ENCODE results near the gene EPHX1. TPM values are rescaled to one million over a fixed set of nuclear protein-coding genes. Genes with fewer than 3 reads are reported as not detected.
"Not testable (repeated sequence)": the region's sequence is repeated elsewhere in the genome, so short reads cannot be mapped to it uniquely, and the experiment has no call there.

The EPHX1 gene
- polyA plus RNA-seq, 1 donor from 2014 or later: 0.26 TPM

DNA sequence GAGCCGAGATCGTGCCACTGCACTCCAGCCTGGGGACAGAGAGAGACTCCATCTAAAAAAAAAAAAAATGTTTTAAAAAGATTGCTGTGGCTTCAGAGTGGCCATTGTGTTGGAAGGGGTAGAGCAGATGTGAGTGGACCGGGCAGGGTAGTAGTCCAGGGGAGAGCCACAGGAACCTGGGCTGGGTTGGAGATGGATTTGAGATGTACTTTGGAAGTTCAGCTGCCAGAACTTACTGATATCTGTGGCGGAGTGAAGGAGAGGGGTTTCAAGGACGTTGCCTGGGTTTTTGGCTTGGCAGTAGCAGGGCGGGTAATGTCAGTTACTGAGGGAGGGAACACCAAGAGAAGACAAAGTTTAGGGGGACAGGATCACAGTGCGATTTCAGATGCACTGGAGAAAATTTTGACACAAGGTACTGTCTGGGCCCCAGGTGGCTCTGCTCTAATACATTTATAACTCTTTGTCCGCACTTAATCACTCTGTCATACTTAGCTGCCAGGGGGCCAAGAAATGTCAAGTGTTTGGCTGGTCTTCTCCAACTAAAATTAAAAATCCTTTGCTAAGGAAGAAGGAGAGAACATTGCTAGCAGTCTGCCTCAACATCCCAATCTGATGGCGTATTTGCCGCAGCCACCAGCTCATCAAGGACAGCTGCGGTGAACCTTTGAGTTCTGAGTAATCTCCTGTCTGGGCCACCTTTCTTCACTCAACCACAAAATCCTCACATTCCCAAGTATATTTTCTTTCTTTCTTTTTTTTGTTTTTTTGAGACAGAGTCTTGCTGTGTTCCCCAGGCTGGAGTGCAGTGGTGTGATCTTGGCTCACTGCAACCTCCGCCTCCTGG, 9.6 kb downstream of the EPHX1 start:
- H3K27ac Mint-ChIP-seq: no peak overlapping the region

DNA sequence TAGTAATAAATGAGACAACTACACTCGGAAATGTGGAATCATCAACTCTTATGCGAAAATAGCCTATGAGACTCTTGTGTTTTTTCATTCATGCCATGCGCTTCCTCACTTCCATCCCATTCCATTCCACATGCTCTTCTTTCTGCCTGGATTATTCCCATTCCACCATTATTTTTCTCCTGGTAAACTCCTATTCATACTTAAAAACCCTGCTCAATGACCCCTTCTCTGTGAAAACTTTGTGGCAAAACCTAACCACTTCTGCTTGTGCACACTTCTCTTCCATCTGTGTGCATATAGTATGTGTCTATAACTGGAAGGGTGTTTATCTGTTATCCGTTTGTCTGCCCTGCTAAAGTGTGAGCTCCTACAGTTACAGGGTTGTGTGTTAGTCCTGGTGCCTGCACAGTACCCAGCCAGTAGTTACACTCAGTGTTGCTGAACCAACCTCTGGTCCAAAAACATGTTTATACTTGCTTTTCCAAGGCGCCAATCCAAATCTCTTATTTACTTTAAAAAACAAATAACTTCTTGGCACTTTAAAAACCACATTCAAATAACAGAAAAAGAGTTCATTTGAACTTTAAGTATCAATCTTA, 10.7 kb downstream of the EPHX1 start:
- H3K4me3 Mint-ChIP-seq: no peak overlapping the region
- H3K4me1 Mint-ChIP-seq: peaks cover 0 to 2% (median 0%) of the 10 kb centered on the region in 3 donors
- no peaks in the 10 kb centered on the region for H3K27me3 Mint-ChIP-seq
- H3K36me3 Mint-ChIP-seq: no peaks in the 10 kb centered on the region
- no peaks in the 10 kb centered on the region for H3K9me3 Mint-ChIP-seq
- no peak overlapping the region for H3K27ac Mint-ChIP-seq

More for the DNA sequence above, 9.6 kb downstream of the EPHX1 start:
- no peaks in the 10 kb centered on the region for H3K36me3 Mint-ChIP-seq
- peaks cover 0 to 2% (median 0%) of the 10 kb centered on the region in 3 donors for H3K4me1 Mint-ChIP-seq
- H3K27me3 Mint-ChIP-seq: no peaks in the 10 kb centered on the region
- no peak overlapping the region for H3K4me3 Mint-ChIP-seq
- no peaks in the 10 kb centered on the region for H3K9me3 Mint-ChIP-seq

DNA sequence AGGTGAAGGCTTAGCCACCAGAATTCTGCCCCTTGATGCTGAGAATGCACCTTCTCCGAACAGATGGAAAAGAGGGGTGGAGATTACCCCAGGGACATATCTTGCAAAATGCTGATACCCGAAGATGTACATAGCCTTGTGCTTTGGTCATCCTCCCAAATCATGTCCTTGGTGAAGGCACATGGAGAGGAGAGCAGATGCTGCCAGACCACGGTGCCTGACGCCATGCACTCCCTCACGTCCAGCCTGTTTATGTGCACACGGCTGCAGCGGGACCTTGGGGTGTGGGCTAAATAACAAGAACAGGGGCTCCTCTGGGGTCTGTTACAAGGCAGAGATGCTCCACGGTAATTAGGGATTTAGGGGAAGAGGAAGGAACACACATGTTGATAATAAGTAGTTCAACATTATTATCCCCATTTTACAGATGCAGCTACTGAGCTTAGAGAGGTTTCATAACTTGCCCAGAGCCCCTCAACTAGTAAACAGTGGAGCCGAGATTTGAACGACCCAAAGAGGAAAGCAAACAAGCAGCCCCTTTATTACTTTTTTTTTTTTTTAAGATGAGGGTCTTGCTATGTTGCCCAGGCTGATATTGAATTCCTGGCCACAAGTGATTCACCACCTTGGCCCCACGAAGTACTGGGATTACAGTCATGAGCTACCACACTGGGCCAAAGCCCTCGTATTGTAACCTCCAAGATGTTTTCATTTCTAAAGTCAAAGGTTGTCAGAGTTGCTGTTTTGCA, 12.9 kb downstream of the EPHX1 start:
- H3K36me3 Mint-ChIP-seq: peaks cover 2% of the 10 kb centered on the region
- no peak overlapping the region for H3K4me3 Mint-ChIP-seq
- no peaks in the 10 kb centered on the region for H3K27me3 Mint-ChIP-seq
- peaks cover 0 to 2% (median 0%) of the 10 kb centered on the region in 3 donors for H3K4me1 Mint-ChIP-seq
- no peaks in the 10 kb centered on the region for H3K9me3 Mint-ChIP-seq
- no peak overlapping the region for H3K27ac Mint-ChIP-seq

DNA sequence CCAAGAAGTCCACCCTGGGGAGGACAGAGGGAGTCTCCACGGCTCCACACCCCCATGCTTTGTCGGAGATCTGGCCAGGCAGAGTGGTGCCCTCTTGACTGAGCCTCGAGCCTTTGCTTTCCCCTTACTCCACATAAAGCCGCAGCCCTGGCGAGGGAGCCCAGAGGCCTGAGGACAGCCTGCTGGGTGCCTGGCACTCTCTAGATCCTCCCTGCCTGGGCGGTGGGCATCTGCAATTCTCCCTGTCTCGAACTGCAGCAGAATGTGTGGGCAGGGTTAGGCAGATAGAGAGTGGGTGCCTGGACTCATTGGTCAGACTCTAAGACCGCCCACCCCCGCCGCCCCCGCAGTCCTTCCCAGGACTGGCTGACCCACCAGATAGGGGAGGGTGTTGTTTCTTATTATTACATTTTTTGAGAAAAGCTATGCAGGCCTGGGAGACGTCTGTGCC, 13.9 kb downstream of the EPHX1 start:
- Mint-ChIP-seq H3K27ac (no peak overlapping the region), H3K27me3 (no peaks in the 10 kb centered on the region), H3K36me3 (peaks cover 2% of the 10 kb centered on the region), H3K4me1 (peaks cover 0 to 2% (median 0%) of the 10 kb centered on the region in 3 donors), H3K9me3 (no peaks in the 10 kb centered on the region), H3K4me3 (no peak overlapping the region)

DNA sequence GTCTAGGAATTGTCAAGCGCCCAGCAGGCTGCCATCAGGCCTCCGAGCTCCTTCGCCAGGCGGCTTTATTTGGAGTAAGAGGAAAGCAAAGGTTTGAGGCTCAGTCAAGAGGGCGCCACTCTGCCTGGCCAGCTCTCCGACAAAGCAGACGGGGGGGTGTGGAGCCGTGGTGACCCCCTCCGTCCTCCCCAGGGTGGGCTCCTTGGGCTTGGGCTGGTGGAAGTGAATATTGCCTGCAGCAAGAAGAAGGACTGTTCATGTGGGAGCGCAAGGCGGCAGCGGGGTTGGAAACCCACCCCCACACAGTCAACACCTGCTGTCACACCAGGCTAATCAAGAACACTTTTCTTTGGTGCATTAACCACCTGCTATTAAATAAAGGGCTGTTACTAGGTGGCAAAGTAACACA, 14.6 kb downstream of the EPHX1 start:
- no peaks in the 10 kb centered on the region for H3K9me3 Mint-ChIP-seq
- H3K4me3 Mint-ChIP-seq: no peak overlapping the region
- no peak overlapping the region for H3K27ac Mint-ChIP-seq
- H3K27me3 Mint-ChIP-seq: no peaks in the 10 kb centered on the region
- H3K36me3 Mint-ChIP-seq: peaks cover 2% of the 10 kb centered on the region
- peaks cover 0 to 2% (median 0%) of the 10 kb centered on the region in 3 donors for H3K4me1 Mint-ChIP-seq

DNA sequence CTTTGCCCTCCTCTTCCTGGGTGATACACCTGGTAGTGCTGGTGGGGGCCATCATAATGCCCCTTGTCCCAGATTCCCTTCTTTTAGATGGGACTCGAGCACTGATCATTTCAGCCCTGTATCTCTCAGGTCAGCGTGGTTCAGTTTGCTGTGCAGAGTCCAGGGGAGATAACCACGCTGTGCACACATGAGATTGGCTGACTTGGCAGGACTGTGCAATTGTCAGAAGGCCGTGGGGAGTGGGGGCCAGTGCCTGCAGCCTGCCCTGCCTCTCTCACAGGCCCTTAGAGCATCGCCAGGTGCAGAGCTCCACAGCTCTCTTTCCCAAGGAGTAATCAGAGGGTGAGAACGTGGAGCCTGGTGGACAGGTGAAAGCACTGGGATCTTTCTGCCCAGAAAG, 15.2 kb downstream of the EPHX1 start:
- Mint-ChIP-seq H3K9me3 (no peaks in the 10 kb centered on the region), H3K4me3 (no peak overlapping the region), H3K27me3 (no peaks in the 10 kb centered on the region), H3K36me3 (peaks cover 2% of the 10 kb centered on the region), H3K27ac (no peak overlapping the region), H3K4me1 (peaks cover 0 to 2% (median 0%) of the 10 kb centered on the region in 3 donors)

DNA sequence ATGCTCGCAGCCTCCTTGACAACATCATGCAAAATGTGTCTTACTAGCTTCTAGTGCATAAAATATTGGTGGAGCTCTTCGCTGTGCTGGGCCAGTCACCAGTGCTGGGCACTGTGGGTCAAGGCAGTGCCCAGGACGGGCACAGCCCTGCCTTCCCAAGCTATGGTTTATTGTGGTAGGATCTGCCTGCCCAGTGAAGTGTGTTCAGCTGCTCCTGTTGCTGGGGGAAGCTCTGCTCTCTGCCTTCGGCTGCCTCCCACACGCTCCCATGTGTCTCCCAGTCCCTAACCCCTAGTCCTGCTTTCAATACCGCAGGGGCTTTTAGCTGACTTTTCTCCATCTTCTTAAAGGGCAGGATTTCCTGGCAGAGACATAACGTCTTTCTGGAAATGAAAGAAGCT, 15.7 kb downstream of the EPHX1 start:
- Mint-ChIP-seq H3K36me3 (peaks cover 2% of the 10 kb centered on the region), H3K4me3 (no peak overlapping the region), H3K27ac (peak overlapping the region in 1 of 3 donors; percentile 59), H3K27me3 (no peaks in the 10 kb centered on the region), H3K9me3 (no peaks in the 10 kb centered on the region), H3K4me1 (peaks cover 0 to 2% (median 0%) of the 10 kb centered on the region in 3 donors)

DNA sequence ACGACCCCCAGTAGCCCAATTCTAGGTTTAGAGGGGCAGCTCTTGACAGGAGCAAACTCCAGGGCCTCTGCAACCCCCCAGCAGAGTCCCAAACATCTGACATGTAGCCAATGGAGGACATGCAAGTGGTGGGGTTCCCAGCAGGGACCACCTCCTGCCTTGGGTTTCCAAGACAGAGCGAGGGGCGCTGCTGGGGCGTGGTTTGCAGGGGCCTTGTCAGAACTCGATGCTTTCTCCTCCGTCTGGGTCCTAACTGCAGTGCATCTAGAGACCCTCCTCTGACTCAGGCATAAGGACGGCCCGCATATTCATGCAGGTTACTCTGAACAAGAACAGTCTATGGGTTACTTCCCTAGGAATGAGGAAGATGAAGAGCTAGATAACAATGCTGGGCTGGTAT, 17.2 kb downstream of the EPHX1 start:
- Mint-ChIP-seq H3K36me3 (peaks cover 2% of the 10 kb centered on the region), H3K27ac (no peak overlapping the region), H3K4me1 (peaks cover 0 to 4% (median 0%) of the 10 kb centered on the region in 3 donors), H3K4me3 (no peak overlapping the region), H3K9me3 (no peaks in the 10 kb centered on the region), H3K27me3 (no peaks in the 10 kb centered on the region)

DNA sequence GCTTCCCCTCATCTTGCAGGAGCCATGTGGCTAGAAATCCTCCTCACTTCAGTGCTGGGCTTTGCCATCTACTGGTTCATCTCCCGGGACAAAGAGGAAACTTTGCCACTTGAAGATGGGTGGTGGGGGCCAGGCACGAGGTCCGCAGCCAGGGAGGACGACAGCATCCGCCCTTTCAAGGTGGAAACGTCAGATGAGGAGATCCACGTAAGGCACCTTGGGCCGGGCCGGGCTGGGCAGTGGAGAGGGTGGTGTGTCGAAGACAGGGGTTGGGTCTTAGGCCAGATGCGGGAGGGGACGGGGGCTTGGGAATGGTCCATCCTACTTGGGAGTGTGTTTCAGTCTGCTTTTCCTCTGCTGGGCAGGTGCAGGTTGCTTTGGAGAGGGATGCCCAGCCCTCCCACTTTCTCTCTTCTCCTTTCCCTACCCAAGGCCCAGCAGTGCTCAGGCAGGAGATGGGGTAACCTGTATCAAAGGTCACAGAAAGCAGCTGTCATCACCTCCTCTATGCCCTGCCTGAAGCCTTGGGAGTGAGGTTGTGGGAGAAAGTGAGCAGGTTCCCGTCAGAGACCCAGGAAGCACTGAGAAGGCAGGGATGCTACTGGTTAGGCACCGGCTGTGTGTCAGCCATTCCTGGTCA, 18.9 kb downstream of the EPHX1 start:
- H3K27ac Mint-ChIP-seq: no peak overlapping the region
- H3K4me3 Mint-ChIP-seq: no peak overlapping the region
- no peaks in the 10 kb centered on the region for H3K27me3 Mint-ChIP-seq
- H3K4me1 Mint-ChIP-seq: peaks cover 0 to 4% (median 0%) of the 10 kb centered on the region in 3 donors
- no peaks in the 10 kb centered on the region for H3K9me3 Mint-ChIP-seq
- H3K36me3 Mint-ChIP-seq: peaks cover 2% of the 10 kb centered on the region

DNA sequence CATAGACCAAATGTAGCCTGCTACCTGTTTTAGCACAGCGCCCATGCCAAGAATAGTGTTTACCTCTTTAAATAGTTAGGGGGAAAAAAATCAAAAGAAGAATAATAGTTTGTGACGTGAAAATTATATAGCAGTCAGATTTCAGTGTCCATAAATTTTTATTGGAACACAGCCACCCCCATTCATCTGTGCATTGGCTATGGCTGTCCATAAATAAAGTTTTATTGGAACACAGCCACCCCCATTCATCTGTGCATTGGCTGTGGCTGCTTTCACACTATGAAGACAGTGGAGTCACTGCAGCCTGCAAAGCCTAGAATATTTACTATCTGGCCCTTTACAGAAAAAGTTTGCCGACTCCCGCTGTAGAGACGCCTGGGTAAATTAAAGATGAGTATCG, 20.9 kb downstream of the EPHX1 start:
- Mint-ChIP-seq H3K9me3 (no peaks in the 10 kb centered on the region), H3K27ac (no peak overlapping the region), H3K4me3 (peak overlapping the region in 1 of 4 donors; percentile 60), H3K27me3 (no peaks in the 10 kb centered on the region), H3K4me1 (peaks cover 0 to 2% (median 0%) of the 10 kb centered on the region in 3 donors), H3K36me3 (peaks cover 2% of the 10 kb centered on the region)

DNA sequence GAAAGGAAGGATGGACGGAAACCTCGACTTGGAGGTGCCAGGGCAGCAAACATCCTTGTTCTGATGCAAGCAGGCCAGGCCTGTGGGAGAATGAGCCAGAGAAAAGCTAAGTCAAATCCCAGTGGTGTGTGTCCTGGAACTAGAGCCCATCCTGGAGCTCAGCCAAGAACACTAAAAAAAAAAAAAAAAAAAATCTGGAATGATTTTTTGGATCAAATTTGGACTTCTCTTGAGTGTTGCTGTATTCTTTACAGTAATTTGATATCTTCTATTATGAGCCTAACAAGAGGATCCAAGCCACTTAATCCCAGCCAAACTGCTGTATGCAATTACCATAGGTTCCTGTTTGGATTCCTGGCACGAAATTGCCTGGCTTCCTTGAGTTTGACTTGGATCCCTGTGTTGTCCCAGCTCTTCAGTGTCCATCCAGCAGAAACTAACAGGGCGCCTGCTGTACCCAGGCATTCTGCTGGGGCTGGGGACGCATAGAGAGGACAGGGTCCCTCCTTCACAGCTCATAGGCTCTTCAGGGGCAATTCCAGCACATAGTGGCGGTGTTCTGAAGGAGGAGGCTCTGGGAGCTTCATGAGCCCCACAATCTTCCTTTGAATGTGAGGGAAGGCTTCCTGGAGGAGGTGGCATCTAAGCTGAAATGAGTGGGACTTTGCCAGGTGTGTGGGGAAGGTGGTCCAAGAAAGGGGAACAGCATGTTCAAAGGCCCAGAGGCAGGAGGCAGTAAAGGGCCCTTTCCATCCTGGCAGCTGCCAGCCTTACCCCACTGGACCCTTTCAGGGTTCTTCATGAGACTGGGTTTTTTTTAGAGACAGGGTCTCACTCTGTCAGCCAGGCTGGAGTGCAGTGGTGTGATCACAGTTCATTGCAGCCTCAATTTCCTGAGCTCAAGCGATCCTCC, 24.7 kb downstream of the EPHX1 start:
- H3K36me3 Mint-ChIP-seq: no peaks in the 10 kb centered on the region
- H3K27ac Mint-ChIP-seq: no peak overlapping the region
- no peaks in the 10 kb centered on the region for H3K27me3 Mint-ChIP-seq
- H3K4me1 Mint-ChIP-seq: peaks cover 0 to 4% (median 0%) of the 10 kb centered on the region in 3 donors
- no peak overlapping the region for H3K4me3 Mint-ChIP-seq
- H3K9me3 Mint-ChIP-seq: no peaks in the 10 kb centered on the region

DNA sequence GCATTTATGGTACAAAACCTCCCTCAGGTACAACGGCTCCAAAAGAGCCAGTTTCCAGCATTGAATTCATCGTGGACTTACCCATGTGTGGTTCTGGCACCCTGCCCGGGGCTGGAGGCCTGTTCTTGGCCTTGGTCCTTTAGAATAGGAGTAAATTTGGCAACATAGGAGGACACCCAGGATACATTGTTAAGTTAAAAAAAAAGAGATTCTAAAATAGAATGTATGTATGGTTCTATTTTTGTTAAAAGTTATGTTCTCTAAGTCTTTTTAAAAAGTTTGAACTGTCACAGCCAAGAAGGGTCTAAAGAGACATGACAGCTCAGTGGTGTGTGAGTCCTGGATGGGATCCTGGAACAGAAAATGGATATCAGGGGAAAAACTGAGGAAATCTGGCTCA, 25.9 kb downstream of the EPHX1 start:
- no peaks in the 10 kb centered on the region for H3K36me3 Mint-ChIP-seq
- no peak overlapping the region for H3K4me3 Mint-ChIP-seq
- no peaks in the 10 kb centered on the region for H3K9me3 Mint-ChIP-seq
- no peaks in the 10 kb centered on the region for H3K27me3 Mint-ChIP-seq
- H3K27ac Mint-ChIP-seq: peak overlapping the region in 1 of 3 donors; percentile 84
- peaks cover 0 to 4% (median 0%) of the 10 kb centered on the region in 3 donors for H3K4me1 Mint-ChIP-seq

DNA sequence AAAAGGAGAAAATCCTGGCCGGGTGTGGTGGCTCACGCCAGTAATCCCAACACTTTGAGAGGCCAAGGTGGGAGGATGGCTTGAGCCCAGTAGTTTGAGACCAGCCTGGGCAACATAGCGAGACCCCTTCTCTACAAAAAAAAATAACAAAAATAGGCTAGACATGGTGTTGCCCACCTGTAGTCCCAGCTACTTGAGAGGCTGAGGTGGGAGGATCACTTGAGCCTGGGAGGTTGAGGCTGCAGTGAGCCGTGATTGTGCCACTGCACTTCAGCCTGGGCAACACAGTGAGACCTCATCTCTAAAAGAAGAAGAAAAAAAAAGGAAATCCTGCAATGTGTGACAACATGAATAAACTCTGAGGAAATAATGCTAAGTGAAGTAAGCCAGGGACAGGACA, 26.4 kb downstream of the EPHX1 start:
- H3K4me3 Mint-ChIP-seq, H3K9me3 Mint-ChIP-seq, H3K36me3 Mint-ChIP-seq, H3K4me1 Mint-ChIP-seq, H3K27me3 Mint-ChIP-seq: not testable (repeated sequence)
- H3K27ac Mint-ChIP-seq: peak overlapping the region in 1 of 3 donors; percentile 84

DNA sequence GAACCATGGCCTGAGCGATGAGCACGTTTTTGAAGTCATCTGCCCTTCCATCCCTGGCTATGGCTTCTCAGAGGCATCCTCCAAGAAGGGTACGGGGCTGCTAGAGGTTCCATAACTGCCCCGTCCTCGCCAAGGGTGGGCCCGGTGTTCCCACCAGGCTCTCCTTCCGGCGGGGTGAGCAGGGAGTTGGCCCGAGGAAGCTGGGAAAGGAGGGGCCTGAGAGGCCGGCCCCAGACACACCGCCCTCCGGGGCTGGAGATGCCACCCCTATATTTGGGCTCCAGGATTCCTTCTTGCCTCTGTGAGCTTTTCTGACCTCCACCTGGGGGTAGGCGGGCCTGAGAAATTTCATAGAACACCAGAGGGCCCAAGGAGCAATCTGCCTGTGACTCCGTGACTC, 28.9 kb downstream of the EPHX1 start:
- Mint-ChIP-seq H3K4me1 (peaks cover 2 to 5% (median 3%) of the 10 kb centered on the region in 3 donors), H3K36me3 (no peaks in the 10 kb centered on the region), H3K4me3 (no peak overlapping the region), H3K27ac (no peak overlapping the region), H3K27me3 (no peaks in the 10 kb centered on the region), H3K9me3 (no peaks in the 10 kb centered on the region)

Measured in IgD-negative memory B cell (primary cell).